ENCODE data around the gene RAB11A.

GRCh38 chr15:65929573-65929972 is 60.3 kb downstream of the RAB11A start:
- no peak for TF ChIP-seq SIN3B (IDR thresholded peaks at IDR 0.05; ENCODE audit: low read length)
- TF ChIP-seq, protein P1, sequence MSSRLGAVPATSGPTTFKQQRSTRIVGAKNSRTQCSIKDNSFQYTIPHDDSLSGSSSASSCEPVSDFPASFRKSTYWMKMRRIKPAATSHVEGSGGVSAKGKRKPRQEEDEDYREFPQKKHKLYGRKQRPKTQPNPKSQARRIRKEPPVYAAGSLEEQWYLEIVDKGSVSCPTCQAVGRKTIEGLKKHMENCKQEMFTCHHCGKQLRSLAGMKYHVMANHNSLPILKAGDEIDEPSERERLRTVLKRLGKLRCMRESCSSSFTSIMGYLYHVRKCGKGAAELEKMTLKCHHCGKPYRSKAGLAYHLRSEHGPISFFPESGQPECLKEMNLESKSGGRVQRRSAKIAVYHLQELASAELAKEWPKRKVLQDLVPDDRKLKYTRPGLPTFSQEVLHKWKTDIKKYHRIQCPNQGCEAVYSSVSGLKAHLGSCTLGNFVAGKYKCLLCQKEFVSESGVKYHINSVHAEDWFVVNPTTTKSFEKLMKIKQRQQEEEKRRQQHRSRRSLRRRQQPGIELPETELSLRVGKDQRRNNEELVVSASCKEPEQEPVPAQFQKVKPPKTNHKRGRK (CRISPR knock-in tag; IDR thresholded peaks at IDR 0.05) = no peak
- TF ChIP-seq ZFP1 (CRISPR knock-in tag; IDR thresholded peaks at IDR 0.05) = no peak
- no peak for TF ChIP-seq CHD4 (IDR thresholded peaks at IDR 0.05; ENCODE audit: borderline replicate concordance, low read length)
- TF ChIP-seq, protein P2, sequence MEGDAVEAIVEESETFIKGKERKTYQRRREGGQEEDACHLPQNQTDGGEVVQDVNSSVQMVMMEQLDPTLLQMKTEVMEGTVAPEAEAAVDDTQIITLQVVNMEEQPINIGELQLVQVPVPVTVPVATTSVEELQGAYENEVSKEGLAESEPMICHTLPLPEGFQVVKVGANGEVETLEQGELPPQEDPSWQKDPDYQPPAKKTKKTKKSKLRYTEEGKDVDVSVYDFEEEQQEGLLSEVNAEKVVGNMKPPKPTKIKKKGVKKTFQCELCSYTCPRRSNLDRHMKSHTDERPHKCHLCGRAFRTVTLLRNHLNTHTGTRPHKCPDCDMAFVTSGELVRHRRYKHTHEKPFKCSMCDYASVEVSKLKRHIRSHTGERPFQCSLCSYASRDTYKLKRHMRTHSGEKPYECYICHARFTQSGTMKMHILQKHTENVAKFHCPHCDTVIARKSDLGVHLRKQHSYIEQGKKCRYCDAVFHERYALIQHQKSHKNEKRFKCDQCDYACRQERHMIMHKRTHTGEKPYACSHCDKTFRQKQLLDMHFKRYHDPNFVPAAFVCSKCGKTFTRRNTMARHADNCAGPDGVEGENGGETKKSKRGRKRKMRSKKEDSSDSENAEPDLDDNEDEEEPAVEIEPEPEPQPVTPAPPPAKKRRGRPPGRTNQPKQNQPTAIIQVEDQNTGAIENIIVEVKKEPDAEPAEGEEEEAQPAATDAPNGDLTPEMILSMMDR (CRISPR knock-in tag; IDR thresholded peaks at IDR 0.05) = no peak
- TF ChIP-seq RBFOX2 (IDR thresholded peaks at IDR 0.05; ENCODE audit: low read depth, low read length) = no peak
- no peak for TF ChIP-seq DBP (CRISPR knock-in tag; IDR thresholded peaks at IDR 0.05; ENCODE audit: not compliant biosample characterization)
- TF ChIP-seq MYC (CRISPR knock-in tag; IDR thresholded peaks at IDR 0.05; ENCODE audit: borderline replicate concordance) = no peak
- no peak for TF ChIP-seq CENPT (CRISPR knock-in tag; IDR thresholded peaks at IDR 0.05; ENCODE audit: low read depth)
- no peak for TF ChIP-seq TP53 (CRISPR knock-in tag; conservative IDR thresholded peaks at IDR 0.05)

Data from HepG2 (cell line).